ENCODE measurements around the gene SCP2.
A peak's percentile ranks its signal among the peaks of the same experiment; 100 is the strongest.

The SCP2 gene

DNA sequence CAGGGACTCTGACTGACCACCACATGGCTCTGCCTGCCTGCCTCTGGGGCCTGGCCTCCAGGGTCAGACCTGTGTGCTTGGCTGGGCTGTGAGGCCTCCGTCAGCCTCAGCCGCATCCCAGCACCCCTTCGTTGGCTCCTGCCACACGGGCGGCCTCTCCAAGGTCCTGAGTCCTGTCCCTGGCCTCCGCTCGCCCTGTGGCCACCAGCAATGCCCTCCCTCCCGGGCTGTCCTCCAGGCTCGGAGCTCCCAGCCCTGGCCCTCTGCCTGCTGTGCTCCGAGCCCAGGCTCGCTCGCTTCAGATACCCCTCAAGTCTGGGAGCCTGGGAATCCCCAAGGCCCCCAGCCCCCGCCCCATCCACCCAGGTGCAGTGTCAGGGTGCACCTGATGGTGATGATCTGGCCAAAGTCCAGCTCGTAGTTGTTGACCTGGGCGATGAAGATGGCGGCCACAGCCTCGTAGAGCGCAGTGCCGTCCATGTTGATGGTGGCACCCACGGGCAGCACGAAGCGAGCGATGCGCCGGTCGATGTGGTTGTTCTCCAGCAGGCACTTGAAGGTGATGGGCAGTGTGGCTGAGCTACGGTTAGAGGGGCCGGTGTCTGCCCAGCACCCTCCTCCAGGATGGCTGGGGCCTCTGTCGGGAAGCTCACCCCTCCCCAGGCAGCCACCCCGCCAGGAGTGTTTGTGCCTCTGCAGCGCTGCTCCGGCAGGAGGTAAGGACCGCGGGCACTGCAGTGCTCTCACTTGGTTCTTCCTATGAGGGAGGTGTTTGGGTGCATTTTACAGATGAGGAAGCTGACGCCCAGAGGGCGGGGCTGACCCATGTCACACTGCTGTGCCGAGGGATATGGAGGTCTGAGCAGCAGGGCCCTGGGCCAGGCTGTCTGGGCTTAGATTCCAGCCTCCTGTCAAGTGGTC, 163.4 kb downstream of the SCP2 start:
- Histone ChIP-seq H3K4me1 (ENCODE audit: control insufficient read depth in 5 of 5, insufficient read depth in 5 of 5, low read length in 5 of 5) (peaks cover 3 to 48% (median 23%) of the 10 kb centered on the region in 5 donors), H3K27me3 (ENCODE audit: control insufficient read depth in 5 of 5, insufficient read depth in 4 of 5, low read length in 5 of 5) (no peaks in the 10 kb centered on the region), H3K9ac (ENCODE audit: low read length in 5 of 5) (peak overlapping the region in 2 of 5 donors; percentile 10 to 39), H3K36me3 (ENCODE audit: control insufficient read depth in 5 of 5, insufficient read depth in 5 of 5, low read length in 5 of 5) (peaks cover 0 to 7% (median 0%) of the 10 kb centered on the region in 5 donors), H3K9me3 (ENCODE audit: control insufficient read depth in 5 of 5, low read length in 5 of 5) (peaks cover 0 to 4% (median 0%) of the 10 kb centered on the region in 5 donors), H3K4me3 (ENCODE audit: low read depth in 1 of 5, low read length in 5 of 5) (peak overlapping the region in 4 of 5 donors; percentile 17 to 55 (median 44)), H3K27ac (ENCODE audit: low read depth, low read length) (no peak overlapping the region)

DNA sequence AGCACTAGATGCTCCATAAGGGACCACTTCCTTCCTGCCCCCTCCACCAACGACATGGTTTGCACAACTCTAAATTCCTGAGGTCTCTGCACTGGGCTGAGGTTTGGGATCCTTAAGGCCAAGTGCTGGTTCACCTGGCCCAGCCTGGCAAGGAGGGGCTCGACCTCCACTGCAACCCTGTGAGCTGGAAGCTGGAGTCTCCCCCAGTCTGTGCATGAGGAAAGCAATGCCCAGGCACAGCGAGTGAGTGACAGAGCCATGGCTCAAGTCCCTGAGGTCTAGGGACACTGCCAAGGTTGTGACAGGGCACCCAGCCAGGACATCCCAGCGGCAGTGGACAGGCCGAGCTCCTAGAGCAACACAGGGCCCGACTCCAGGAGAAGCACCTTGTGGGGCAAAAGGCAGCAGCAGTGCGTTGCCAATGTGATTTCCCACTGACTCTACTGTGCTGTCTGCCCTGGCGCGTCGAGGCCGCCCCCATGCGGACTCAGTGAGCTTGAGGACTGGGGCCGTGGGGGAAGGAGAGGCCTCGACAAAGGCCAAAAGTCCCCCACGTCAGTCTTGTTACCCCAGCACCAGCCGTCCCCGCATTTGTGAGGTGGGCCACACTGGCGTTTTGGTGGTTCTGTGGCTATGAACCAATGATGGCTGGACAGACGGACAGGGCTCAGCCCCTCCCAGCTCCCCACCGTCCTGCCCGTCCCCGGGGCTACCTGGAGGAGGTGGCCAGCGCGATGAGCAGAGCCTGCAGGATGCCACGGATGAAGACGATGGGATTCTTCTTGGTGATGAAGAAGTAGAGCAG, 165.0 kb downstream of the SCP2 start:
- Histone ChIP-seq H3K9me3 (ENCODE audit: control insufficient read depth in 5 of 5, low read length in 5 of 5) (peaks cover 0 to 4% (median 0%) of the 10 kb centered on the region in 5 donors), H3K36me3 (ENCODE audit: control insufficient read depth in 5 of 5, insufficient read depth in 5 of 5, low read length in 5 of 5) (no peaks in the 10 kb centered on the region), H3K27me3 (ENCODE audit: control insufficient read depth in 5 of 5, insufficient read depth in 4 of 5, low read length in 5 of 5) (no peaks in the 10 kb centered on the region), H3K4me1 (ENCODE audit: control insufficient read depth in 5 of 5, insufficient read depth in 5 of 5, low read length in 5 of 5) (peaks cover 3 to 48% (median 23%) of the 10 kb centered on the region in 5 donors), H3K4me3 (ENCODE audit: low read depth in 1 of 5, low read length in 5 of 5) (no peak overlapping the region), H3K9ac (ENCODE audit: low read length in 5 of 5) (no peak overlapping the region), H3K27ac (ENCODE audit: low read depth, low read length) (no peak overlapping the region)

DNA sequence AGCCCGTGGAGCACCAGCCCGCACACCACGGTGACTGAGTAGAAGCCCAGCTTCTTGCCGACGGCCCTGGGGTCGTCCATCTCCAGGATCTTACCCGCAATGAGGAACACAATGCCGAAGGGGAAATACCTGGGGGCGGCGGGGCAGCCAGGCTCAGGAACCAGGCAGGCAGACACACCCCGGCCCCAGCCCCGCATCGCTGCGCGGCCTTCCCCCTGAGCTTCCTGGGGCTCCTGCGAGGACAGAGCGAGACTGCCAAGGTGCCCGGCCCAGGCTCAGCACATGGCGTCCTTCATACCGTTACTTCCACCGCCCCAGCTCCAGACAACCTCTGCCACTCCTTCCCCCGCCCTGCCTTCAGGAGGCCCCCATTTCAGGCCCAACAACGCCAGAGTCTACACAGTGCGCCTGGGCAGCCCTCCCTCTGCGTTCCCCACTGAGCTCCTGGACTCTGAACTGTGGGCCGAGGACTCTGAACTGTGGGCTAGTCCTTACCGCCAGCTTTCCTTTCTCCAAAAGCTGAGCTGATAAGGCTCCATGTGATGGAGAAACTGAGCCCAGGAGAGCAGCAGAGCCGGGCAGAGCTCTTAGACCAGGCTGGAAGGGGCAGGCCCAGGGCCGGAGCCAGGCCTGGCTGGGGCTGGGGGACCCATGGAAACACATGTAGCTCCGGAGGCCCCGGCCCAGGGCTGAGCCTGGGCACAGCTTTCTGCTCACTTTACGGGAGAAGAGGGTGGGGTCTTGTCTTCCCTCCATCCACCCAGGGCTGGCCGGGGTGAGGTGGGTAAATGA, 165.8 kb downstream of the SCP2 start:
- Histone ChIP-seq H3K27me3 (ENCODE audit: control insufficient read depth in 5 of 5, insufficient read depth in 4 of 5, low read length in 5 of 5) (no peaks in the 10 kb centered on the region), H3K4me3 (ENCODE audit: low read depth in 1 of 5, low read length in 5 of 5) (no peak overlapping the region), H3K36me3 (ENCODE audit: control insufficient read depth in 5 of 5, insufficient read depth in 5 of 5, low read length in 5 of 5) (no peaks in the 10 kb centered on the region), H3K9me3 (ENCODE audit: control insufficient read depth in 5 of 5, low read length in 5 of 5) (peaks cover 0 to 4% (median 0%) of the 10 kb centered on the region in 5 donors), H3K9ac (ENCODE audit: low read length in 5 of 5) (no peak overlapping the region), H3K4me1 (ENCODE audit: control insufficient read depth in 5 of 5, insufficient read depth in 5 of 5, low read length in 5 of 5) (peaks cover 3 to 48% (median 23%) of the 10 kb centered on the region in 5 donors), H3K27ac (ENCODE audit: low read depth, low read length) (no peak overlapping the region)

DNA sequence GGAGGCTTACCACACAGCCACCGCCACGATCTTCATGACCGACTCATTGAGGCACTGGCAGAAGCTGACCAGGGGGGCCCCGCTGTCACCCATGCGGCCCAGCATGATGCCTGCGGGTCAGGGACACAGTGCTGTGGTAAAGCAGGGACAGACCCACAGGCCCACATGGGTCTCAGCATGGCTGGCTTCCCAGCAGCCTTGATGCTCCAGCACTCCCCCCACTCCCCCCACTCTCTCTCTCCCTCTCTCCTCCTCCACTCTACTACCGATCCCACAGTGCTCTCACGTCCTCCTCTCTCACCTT, 166.3 kb downstream of the SCP2 start:
- no peaks in the 10 kb centered on the region for H3K36me3 ChIP-seq (ENCODE audit: control insufficient read depth in 5 of 5, insufficient read depth in 5 of 5, low read length in 5 of 5)

DNA sequence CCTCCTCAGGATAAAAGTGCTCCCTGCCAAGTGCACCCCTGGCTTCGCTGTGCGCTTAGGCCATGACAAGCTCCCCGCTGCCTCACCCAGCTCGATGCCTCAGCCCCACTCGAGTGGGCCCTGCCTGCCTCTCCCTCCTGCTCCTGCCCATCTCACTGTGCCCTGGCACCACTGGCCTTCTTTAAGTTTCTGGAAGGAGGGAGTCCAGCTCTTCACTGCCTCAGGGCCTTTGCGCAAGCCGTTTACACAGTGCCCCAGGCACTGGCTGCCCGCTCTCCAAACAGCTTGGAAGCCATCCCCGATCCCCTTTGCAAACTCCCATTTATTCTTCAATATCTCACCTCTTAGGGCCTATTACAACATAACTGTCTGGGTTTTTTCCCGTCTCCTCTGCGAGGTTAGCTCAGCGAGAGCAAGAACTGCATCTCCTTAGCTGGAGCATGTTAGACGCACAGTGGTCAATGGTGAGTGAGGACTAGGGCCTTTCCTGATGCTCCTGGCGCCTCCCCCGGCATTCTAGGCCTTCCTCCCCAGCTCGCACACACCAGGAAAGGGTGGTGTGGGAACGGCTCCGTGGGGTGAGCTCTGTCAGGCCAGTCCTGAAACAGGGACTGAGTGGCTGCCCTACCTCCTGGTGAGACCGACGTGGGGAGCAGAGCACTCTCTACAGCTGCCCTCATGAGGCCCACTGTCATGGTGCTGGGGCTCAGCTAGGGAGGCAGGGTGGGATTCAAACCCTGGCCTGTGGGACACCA, 166.9 kb downstream of the SCP2 start:
- peak overlapping the region in 1 of 5 donors; percentile 31 for H3K9ac ChIP-seq (ENCODE audit: low read length in 5 of 5)
- no peaks in the 10 kb centered on the region for H3K36me3 ChIP-seq (ENCODE audit: control insufficient read depth in 5 of 5, insufficient read depth in 5 of 5, low read length in 5 of 5)
- peaks cover 0 to 9% (median 0%) of the 10 kb centered on the region in 5 donors for H3K9me3 ChIP-seq (ENCODE audit: control insufficient read depth in 5 of 5, low read length in 5 of 5)
- H3K27me3 ChIP-seq (ENCODE audit: control insufficient read depth in 5 of 5, insufficient read depth in 4 of 5, low read length in 5 of 5): no peaks in the 10 kb centered on the region
- H3K4me1 ChIP-seq (ENCODE audit: control insufficient read depth in 5 of 5, insufficient read depth in 5 of 5, low read length in 5 of 5): peaks cover 3 to 48% (median 23%) of the 10 kb centered on the region in 5 donors
- H3K27ac ChIP-seq (ENCODE audit: low read depth, low read length): no peak overlapping the region
- H3K4me3 ChIP-seq (ENCODE audit: low read depth in 1 of 5, low read length in 5 of 5): no peak overlapping the region

More for the DNA sequence above, 166.3 kb downstream of the SCP2 start:
- H3K4me3 ChIP-seq (ENCODE audit: low read depth in 1 of 5, low read length in 5 of 5): no peak overlapping the region
- peaks cover 3 to 48% (median 23%) of the 10 kb centered on the region in 5 donors for H3K4me1 ChIP-seq (ENCODE audit: control insufficient read depth in 5 of 5, insufficient read depth in 5 of 5, low read length in 5 of 5)
- H3K27me3 ChIP-seq (ENCODE audit: control insufficient read depth in 5 of 5, insufficient read depth in 4 of 5, low read length in 5 of 5): no peaks in the 10 kb centered on the region
- no peak overlapping the region for H3K9ac ChIP-seq (ENCODE audit: low read length in 5 of 5)
- H3K9me3 ChIP-seq (ENCODE audit: control insufficient read depth in 5 of 5, low read length in 5 of 5): peaks cover 0 to 6% (median 0%) of the 10 kb centered on the region in 5 donors
- no peak overlapping the region for H3K27ac ChIP-seq (ENCODE audit: low read depth, low read length)

DNA sequence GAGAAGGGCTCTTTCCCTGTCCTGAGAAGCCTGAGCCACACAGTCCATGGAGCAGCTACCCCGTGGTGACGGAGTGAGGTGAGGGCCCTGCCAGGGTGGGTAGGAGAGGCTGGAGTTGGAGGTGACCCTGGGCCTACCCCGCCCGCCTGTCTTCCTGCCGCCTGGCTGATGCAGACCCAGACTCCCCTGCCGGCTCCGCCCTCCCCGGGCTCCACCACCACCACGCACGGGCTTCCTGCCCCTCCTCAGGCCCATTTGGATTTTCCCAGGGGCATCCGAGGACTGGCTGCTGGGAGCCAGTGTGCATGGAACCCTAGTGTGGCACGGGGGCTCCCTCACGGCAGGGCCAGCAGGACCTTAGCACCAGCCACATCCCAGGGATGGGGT, 167.4 kb downstream of the SCP2 start:
- no peak overlapping the region for H3K27ac ChIP-seq (ENCODE audit: low read depth, low read length)
- no peak overlapping the region for H3K4me3 ChIP-seq (ENCODE audit: low read depth in 1 of 5, low read length in 5 of 5)
- no peaks in the 10 kb centered on the region for H3K36me3 ChIP-seq (ENCODE audit: control insufficient read depth in 5 of 5, insufficient read depth in 5 of 5, low read length in 5 of 5)
- peak overlapping the region in 1 of 5 donors; percentile 31 for H3K9ac ChIP-seq (ENCODE audit: low read length in 5 of 5)
- H3K9me3 ChIP-seq (ENCODE audit: control insufficient read depth in 5 of 5, low read length in 5 of 5): peaks cover 0 to 9% (median 0%) of the 10 kb centered on the region in 5 donors
- H3K27me3 ChIP-seq (ENCODE audit: control insufficient read depth in 5 of 5, insufficient read depth in 4 of 5, low read length in 5 of 5): no peaks in the 10 kb centered on the region
- H3K4me1 ChIP-seq (ENCODE audit: control insufficient read depth in 5 of 5, insufficient read depth in 5 of 5, low read length in 5 of 5): peaks cover 3 to 44% (median 23%) of the 10 kb centered on the region in 5 donors
